WI38 (cell line): ENCODE data around the gene RRAGD.

Experiments
- H3K4me3 ChIP-seq: 2 replicates; pipeline ENCODE4 v1.5.1; 2011; ENCODE audit warnings: low read depth, mild to moderate bottlenecking, control low read depth, low read length
- TF ChIP-seq, protein P1 (sequence below): IDR thresholded peaks from 2 replicates; pipeline ENCODE4 v1.5.1; 2012; ENCODE audit warnings: low read depth, mild to moderate bottlenecking, control low read depth, low read length

RRAGD gene

GRCh38 chr6:89346433-89346832, 65.6 kb downstream of the RRAGD start:
- TF ChIP-seq, protein P1, sequence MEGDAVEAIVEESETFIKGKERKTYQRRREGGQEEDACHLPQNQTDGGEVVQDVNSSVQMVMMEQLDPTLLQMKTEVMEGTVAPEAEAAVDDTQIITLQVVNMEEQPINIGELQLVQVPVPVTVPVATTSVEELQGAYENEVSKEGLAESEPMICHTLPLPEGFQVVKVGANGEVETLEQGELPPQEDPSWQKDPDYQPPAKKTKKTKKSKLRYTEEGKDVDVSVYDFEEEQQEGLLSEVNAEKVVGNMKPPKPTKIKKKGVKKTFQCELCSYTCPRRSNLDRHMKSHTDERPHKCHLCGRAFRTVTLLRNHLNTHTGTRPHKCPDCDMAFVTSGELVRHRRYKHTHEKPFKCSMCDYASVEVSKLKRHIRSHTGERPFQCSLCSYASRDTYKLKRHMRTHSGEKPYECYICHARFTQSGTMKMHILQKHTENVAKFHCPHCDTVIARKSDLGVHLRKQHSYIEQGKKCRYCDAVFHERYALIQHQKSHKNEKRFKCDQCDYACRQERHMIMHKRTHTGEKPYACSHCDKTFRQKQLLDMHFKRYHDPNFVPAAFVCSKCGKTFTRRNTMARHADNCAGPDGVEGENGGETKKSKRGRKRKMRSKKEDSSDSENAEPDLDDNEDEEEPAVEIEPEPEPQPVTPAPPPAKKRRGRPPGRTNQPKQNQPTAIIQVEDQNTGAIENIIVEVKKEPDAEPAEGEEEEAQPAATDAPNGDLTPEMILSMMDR: no peak
- H3K4me3 ChIP-seq: no peak overlapping the region

DNA sequence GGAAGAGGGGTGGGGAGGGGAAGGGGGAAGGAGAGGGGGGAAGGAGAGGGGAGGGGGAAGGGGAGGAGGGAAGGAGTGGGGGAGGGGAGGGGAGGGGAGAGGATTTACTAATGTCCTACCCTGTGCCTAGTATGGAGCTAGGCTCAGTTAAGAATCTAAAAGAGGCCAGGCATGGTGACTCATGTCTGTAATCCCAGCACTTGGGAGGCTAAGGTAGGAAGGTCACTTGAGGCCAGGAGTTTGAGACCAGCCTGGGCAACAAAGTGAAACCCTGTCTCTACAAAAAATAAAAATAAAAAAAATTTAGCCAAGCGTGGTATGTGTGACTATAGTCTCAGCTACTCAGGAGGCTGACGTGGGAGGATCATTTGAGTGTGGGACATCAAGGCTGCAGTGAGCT, 72.5 kb downstream of the RRAGD start:
- no peak overlapping the region for H3K4me3 ChIP-seq
- TF ChIP-seq, protein P1: no peak

DNA sequence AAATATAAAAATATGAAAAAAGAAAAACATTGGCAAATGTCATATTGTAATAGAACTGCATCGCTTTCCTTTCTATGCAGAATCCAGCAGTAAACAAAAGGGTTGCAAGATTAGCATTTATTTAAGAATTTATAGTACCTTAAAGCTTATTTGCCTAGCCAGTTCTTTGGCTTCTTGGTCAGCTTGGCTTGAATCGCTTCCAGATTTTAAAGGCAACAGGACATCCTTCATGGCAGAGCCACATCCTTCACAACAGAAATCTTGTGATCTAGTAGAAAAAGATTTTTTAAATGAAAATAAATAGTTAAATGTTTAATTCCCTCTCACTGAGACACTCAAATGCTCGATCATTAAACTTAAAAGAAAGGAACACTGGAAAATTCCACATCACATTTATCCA, 76.9 kb downstream of the RRAGD start:
- H3K4me3 ChIP-seq: no peak overlapping the region
- TF ChIP-seq, protein P1: no peak

DNA sequence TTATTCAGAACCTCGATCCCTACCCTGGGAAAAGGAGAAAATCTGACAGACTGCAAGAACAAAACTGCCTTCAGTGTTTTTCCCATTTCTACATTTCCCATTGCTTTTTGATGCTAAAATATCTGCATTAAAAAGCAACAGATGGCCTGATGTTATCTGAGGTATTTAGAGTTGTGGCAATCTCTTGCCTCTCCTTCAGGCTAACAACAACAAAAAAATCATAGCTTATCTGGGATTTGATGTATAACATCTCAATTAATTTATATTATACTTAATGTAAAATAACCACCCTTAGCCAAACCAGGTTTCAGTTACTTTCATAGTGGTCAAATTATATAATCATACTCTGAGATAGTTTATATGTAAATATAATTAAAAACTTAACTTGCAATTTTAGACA, 81.2 kb downstream of the RRAGD start:
- TF ChIP-seq, protein P1: no peak
- H3K4me3 ChIP-seq: no peak overlapping the region

- H3K4me3 ChIP-seq: no peak overlapping the region
- TF ChIP-seq, protein P1: no peak
These were observed 83.1 kb downstream of the RRAGD start for GRCh38 chr6:89328976-89329375.

GRCh38 chr6:89324304-89324703, 87.8 kb downstream of the RRAGD start:
- no peak overlapping the region for H3K4me3 ChIP-seq
- TF ChIP-seq, protein P1: no peak

DNA sequence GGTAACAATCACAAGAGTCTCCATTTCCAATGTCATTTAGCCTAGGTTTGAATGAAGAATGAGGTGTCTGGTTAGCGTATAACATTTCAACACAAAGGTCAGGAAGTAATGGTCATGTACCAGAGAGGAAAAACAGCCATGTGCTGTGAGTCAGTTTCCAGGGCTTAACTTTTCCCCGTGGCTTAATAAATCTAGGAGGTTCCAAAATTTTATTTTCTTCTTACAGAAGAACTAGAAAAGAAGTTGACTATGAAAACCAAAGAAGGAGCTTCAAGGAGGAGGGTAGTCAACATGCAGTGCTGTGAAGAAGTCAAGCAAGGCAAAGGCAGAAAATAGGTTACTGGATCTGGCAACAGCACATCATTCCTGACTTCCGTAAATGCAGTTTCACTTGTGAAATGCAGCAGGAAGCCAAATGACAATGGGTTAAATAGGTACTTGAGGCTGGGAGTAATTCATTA, 88.5 kb downstream of the RRAGD start:
- no peak overlapping the region for H3K4me3 ChIP-seq
- TF ChIP-seq, protein P1: no peak
